Germinal center (tissue), 1 donor: ENCODE data around the gene KREMEN1.

Experiments
- DNase-seq: peaks from one replicate; pipeline ENCODE4 v3.0.0; 2012; ENCODE audit warnings: mixed read lengths, low spot score

KREMEN1 gene

DNA sequence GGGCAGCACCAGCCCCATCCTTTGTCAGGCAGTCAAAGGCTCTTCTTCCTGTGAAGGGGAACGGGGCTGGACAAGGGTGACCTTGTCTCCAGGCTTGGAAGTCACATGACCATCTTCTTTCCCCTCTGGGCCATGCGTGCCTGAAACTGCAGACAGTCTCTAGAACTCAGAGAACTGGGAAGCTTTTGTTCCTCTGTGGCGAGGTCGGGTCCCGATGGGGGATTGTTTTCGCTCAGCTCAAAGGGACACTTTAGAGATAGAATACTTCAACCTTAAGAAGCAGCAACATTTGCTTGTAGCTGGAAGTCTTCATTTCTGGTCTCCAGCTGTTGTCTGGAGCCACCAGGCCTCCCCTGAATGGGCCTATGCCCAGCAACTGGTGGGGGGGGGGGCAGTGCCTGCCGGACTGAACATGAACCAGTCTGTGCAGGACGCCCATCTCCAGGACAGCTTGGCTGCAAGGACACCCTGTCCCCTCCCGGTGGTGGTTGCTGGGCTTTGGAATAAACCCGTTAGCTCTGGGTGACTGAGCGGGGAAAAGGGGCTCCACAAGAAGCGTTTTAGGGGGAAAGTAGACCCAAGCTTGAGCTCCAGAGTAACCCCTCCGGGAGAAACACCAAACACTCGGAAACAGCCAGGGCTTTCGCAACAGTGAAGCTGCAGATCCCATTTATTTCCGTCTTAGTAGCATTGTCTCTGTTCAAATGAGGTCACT is 77.2 kb downstream of the KREMEN1 start:
- DNase-seq, result no peak

DNA sequence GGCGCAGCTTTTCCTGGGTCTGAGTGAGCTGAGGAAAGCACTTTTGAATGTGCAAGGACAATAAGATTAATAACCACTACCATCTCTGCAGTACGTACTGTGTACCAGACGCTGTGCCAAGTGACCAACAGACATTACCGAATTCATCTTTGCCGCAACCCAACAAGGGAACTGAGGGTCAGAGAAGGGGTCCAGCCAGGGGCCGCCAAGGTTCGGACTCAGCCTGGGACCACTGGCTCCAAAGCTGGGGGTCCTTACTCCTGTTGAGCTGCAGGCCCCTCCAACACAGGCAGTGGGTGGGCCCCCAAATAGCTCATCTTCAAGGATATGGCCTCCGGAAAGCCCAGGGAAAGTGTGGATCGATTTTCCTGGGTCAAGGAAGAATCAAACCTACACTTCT is 77.9 kb downstream of the KREMEN1 start:
- DNase-seq, result no peak

DNA sequence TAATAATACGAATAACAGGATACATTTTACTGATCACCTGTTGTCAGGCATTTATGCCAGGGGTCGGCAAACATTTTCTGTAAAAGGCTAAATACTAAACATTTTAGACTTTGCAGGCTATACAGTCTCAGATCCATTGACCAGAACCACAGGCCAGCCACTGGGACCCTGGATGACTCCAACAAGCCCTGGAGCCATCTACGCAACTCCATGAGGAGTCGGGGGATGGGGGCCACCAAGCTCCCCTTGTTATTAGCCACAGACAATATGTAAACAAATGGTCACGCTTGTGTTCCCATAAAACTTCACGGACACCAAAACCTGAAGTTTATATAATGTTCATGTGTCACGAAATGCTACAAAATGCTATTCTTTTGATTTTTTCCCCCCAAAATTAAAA is 78.5 kb downstream of the KREMEN1 start:
- no peak for DNase-seq

DNA sequence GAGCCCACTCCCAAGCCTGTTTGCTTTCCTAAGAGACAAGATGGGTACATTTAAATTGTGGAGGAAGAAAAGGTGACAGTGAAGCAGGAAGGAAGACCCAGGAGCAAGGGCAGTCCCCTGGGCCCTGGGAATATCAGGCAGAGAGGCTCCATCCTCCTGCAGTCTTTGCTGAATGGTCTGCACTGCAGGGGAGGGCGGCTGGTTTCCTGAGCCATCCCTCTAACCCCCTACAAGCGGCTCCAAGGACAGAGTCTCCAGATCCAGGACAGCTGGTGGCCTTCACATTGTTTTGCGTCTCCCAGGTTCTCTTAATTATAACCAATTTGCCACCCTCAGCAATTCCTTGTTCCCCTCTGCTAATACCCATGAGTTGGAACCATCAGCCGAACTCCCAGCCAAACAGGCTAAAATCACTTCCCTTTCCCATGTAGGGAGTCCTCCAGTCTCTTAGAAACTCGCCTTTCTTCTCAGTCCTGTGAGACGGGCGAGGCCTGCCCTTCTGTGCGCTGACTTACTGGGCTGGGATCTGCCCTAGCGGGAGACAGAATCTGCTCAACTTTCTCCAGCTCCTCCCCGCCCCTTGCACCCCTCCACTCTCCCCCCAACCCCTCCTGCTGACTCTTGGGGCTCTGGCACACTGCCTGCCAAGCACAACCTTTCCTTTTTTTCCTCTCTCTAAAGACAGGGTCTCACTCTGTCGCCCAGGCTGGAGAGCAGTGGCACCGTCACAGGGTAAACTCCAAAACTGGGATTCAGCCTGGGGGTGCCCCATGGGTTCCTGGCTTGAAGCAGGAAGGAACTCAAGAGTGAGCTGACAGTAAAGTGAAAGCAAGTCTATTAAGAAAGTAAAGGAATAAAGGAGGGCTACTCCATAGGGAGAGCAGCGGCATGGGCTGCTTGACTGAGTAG is 79.5 kb downstream of the KREMEN1 start:
- no peak for DNase-seq

DNA sequence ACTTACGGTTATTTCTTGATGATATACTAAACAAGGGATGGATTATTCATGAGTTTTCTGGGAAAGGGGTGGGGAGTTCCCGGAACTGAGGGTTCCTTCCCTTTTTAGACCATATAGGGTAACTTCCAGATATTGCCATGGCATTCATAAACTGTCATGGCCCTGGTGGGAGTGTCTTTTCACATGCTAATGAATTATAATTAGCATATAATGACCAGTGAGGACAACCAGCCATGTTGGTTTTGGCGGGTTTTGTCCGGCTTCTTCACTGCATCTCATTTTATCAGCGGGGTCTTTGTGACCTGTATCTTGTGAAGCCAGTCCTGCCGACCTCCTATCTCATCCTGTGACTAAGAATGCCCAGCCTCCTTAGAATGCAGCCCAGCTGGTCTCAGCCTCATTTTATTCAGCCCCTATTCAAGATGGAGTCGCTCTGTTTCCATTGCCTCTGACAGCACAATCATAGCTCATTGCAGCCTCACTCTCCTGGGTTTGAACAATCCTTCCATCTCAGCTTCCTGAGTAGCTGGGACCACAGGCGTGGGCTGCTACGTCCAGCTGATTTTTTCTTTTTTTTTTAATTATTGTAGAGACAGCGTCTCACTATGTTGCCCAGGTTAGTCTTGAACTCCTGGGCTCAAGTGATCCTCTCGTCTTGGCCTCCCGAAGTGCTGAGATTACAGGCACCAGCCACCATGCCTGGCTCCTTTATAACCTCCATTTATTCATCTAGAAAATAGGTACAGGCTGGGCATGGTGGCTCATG is 80.3 kb downstream of the KREMEN1 start:
- no peak for DNase-seq

DNA sequence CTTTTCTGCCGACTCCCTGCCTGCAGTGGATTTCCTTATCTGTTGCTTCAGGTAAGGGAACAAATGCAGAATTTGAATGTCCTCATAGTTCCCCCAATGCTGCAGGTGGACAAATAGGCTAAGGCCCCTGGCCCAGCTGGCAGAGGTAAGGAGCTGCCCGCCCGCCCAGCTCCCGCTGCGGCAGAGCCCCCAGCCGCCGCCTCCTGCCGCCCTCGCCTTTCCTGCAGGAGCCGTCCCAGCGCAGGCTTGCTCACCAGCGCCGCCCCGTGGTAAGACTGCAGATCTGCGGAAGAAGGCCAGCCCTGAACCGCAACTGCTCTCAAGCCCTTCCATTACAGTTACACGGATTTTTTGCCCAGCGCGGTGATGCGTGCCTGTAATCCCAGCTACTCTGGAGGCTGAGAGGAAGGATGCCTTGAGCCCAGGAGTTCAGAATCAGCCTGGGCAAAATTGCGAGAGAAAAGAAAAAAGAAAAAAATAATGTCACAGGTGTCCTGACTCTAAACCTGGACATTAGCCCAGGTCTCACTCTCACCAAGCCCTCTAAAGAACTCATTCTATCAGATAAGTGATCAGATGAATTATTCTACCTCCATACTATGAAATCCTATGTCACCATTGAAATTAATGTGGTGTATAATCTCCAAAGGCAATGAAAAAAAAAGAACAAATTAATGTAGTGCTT is 81.7 kb downstream of the KREMEN1 start:
- DNase-seq, result peak; percentile 70

DNA sequence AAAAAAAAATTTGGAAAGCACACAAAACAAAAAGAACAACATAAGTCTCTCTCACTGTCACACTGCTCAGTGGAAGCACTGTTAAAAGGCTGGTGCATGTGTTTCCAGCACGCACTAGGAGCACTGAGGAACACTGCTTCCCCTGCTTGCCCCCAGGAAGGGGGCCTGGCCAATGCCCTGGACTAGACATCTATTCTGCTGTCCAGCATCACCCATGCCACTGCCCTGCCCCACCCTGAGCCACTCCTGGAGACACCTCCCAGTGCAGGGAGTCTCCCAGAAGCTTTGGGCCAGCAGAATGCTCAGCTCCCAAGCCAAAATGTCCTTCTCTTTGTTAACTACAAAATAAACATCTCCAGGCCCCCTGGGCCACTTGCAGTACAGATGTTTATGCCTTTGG is 83.1 kb downstream of the KREMEN1 start:
- no peak for DNase-seq

DNA sequence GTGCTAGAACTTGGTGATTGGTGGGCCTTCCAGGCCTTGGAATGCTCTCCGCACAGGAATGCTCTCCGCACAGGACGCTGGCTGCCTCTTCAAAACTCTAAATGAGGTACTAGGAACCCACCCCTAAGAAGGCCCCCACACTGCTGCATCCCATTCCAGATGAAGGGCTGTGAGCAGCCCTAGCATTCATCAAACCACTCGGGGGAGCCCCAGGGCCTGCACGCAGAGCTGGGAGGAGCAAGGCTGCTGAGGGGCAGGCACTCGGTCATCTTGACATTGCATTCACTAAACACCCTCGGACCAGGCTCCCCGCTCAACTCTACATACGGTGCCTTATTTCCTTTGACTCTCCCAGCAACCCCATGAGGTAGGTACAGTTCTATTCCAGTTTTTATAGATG is 83.7 kb downstream of the KREMEN1 start:
- no peak for DNase-seq

DNA sequence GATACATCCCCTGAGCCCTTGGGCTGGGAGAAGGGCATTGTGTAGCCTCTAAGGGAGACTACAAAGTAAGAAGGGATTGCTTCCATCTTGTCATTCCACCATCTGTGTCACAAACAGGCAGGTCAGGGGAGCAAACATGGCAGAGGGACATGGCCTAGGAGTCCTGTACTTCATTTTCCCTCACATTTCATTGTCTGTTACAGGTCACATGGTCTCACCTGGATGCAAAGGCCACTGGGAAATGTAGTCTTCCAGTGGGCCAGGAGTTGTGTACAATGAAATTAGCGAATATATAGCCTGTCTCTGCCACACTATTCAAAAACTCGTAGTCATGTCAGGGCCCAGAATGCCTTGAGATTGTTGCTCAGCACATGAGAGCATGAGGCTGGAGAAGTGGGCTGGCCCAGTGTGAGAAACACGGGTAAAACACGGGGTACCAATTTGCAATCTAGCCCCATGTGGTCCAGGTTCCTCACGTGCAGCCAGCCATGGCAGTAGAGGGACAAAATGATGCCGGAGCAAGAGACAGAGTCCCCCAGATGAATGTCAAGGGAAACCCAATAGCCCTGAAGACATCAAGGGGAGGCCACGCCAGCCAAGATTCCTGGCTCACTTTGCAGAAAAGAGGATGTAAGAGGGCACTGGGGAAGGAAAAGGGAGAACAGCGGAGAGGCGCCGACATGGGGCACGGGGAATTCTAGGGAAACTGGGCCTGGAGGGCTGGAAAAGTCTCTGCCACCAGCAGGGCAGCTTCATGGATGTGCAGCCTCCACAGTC is 85.1 kb downstream of the KREMEN1 start:
- DNase-seq, result no peak

DNA sequence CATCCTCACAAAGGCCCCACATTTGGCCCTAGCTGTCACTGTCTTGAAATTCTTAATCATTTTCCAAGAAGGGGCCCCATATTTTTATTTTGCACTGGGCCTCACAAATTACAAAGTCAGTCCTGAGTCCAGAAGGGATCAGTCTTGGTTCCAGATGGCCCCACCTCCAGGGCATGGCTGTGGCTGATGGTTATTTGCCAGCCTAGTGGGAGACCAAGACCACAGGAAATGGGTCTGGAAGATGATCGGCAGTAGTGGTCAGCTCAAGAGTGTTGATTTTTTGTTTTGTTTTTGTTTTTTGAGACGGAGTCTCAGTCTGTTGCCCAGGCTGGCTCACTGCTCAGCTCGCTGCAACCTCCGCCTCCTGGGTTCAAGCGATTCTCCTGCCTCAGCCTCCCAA is 85.7 kb downstream of the KREMEN1 start:
- no peak for DNase-seq

DNA sequence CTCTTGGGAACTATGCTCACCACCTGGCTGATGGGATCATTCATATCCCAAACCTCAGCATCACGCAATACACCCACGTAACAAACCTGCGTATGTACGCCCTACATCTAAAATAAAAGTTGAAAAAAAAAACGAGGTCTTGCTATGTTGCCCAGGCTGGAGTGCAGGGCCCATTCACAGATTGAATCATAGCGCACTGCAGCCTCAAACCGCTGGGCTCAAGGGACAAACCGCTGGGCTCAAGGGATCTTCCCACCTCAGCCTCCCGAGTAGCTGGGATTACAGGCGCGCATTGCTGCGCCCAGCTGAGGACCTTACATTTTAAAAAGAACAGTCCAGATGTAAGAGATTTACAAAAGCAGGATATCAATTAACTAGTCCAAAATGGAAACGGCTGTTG is 91.0 kb downstream of the KREMEN1 start:
- no peak for DNase-seq

DNA sequence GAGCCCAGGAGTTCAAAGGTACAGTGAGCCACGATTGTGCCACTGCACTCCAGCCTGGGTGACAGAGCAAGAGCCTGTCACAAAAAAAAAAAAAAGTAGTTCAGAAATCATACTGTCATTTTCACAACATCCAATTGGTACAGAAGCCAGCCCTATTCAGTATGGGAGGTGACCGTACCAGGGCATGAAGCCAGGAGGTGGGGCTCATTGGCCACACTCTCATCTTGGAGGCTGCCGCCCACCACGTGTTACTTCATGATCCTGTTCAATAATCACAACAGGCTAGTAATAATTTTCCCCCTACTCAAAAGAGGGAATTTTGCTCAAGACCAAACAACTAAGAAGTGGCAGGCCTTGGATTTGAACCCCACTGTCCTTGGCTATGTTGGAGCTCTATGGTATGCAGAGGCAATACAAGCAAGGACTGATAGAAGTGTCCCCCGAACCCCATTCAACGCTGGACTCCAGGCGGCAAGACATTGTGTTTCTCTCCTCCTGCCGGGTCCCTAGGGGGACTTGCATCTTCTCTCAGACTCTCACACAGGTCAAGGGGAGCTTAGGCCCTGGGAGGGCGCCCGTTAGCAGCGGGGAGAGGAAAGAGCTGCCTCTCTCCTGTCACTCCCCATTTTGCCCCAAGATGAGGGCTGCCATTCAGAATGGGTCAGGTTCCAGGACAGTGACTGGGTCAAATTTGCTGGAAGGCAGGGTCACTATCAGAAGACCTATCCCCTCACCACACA is 92.7 kb downstream of the KREMEN1 start:
- no peak for DNase-seq

DNA sequence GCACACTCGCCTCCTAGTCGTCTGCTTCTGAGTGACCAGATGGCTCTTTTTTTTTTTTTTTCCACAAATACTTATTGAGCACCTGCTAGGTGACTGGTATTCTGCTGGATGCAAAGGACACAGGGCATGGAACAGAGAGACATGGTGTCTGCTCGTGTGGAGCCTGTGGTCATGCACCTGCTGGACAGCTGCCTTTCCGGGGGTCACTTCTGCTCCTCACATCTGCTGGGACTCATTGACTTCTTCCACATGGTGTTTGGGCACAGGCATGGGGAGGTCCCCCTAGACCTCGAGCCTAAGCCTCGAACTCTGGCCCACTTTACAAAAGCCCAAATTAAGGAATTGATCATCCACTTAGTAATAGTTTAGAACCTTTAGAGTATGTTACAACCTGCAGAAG is 93.3 kb downstream of the KREMEN1 start:
- DNase-seq, result no peak

DNA sequence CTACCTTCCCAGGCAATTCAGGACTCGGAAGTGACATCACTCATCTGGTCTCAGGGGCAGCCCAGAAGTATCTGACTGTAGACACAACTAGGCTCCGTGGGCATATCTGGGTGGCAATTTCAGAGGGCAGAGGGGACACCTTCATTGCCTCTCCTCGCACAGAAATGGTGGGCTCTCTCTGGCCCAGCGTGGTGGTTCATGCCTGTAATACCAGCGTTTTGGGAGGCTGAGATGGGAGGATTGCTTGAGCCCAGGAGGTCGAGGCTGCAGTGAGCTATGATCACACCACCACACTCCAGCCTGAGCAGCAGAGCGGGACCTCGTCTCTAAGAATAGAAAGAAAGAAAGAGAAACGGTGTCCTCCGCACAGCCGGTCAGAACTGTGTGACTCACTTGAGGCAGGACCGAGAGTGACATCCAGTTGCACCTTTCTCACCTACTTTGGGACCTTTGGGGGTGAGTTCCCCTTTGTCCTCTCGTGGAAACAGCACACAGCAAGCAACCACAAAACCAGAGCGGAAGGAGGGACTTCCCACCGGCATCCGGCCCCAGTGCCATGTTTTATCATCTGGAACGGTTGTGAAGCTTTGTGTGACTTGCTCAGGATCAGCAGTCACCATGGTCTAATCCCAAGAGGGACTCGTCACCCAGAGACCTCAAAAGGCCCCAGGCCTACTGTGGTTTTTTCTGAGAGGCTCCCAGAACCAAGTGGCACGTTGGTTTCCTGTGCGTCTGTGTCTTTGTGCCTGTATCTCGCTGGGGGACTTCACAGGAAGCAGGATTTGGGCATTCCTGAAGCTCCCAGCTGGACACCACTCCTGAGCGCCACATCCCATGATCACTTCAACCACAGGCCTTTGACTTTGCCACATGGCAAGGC is 94.4 kb downstream of the KREMEN1 start:
- DNase-seq, result peak; percentile 83

DNA sequence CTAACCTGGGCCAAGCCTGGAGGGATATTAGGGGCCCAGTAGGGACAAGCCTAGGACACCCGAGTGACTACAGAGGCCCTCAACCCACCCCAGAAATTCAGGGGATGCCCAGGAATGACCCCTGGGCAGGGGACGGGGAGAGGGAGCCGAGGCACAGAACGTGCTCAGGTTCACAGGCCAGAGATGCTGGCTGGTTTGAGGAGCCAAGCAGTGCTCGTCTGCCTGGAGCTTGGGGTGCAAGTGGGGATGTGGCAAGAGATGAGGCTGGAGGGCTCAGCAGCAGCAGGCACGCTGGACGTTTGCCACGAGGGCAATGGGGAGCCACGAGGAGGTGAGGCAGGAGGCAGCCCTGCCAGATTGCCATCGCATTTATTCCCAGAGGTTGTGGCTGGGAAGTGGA is 98.9 kb downstream of the KREMEN1 start:
- no peak for DNase-seq

DNA sequence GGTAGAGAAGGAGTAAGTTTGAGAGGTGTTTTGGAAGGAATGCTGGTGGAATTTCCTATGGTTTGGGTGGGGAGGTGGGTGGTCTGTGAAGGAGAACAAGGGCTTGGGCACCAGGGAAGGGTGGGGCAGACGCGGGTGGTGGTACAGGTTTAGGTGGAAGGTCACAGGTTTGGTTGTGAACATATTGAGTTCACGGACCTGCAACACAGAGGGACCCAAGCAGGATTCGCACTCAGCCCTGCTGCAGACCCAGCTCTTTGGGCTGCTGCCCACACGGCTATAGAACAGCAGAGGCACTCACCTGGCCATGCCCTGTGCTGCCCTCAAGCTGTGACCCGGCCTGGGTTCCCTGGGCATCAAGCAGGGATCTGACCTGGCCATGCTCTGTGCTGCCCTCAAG is 99.4 kb downstream of the KREMEN1 start:
- DNase-seq, result no peak

DNA sequence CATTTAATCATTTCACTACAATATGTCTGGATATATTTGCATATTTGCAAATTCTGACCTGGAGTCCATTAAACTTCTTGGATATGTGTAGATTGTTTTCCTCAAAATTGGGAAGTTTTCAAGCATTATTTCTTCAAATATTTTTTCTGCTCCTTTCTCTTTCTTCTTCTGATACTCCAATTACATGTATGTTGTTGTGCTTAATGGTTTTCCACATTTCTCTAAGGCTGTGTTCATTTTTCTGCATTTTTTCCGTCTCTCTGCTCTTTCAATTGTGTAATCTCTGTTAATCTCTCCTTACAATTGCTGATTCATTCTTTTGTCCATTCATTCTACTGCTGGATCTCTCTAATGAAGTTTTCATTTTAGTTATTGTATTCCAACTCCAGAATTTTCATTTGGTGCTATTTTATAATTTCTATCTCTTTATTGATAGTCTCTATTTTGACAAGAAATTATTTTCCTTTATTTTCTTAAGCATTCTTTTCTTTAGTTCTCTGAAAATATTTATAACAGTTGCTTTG is 102.5 kb downstream of the KREMEN1 start:
- no peak for DNase-seq

DNA sequence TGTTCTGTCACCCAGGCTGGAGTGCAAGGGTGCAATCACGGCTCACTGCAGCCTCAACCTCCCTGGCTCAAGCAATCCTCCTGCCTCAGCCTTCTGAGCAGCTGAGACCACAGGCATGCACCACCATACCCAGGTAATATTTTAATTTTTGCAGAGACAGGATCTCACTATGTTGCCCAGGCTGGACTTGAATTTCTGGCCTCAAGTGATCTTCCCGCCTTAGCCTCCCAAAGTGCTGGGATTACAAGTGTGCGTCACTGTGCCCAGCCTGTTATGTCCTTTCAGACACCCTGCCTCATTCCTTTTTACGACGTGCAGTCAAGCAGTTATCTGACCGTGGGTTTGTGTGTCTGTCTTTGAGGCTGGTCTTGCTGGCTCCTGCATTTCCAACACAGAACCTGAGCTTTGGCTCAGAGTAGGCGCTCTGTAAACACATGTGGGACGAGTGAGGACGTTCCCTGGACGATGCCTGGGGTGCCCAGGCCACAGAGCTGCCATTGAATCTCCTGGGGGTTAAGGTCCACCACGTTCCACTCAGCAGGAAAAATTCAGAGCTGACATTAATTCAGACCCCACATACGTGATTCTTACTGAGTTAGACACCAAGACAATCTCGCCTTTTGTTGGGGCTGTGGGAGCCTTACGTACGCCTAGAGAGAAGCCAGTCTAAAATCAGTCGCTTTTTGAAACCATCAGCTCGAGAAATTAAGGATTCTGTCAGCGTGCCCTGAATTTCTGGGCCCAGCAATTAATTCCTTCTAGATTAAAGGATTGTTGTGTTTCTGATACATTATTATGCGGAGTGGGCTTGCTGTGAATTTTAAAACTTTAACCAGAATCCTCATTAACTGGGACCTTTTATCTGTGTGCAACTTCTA is 111.4 kb downstream of the KREMEN1 start:
- DNase-seq, result no peak
